Spleen (tissue), 7 donors: Measurements from ENCODE around the gene OR1S1.

Source experiments
- POLR2AphosphoS5 ChIP-seq, 3 donors: sonication (generic); formaldehyde crosslinking; IDR thresholded peaks; one replicate each; pipeline ENCODE4 v1.5.1; 2017; ENCODE audit warnings: antibody characterized with exemption in 3 of 3
- TF ChIP-seq, protein P1 (sequence below), 11 experiments: fragments of 200-600 bp in 7 of 11; fragments of 450-650 bp in 4 of 11; sonication (generic) in 4 of 11; IDR thresholded peaks in 8 of 11; conservative IDR thresholded peaks in 3 of 11; 1 replicate in 7 of 11; 2 replicates in 4 of 11; pipeline versions ENCODE4 v1.4.0 to v1.8.0; 2016 to 2021; ENCODE audit warnings: antibody characterized with exemption in 11 of 11, inconsistent platforms in 4 of 11, mild to moderate bottlenecking in 1 of 11
- donor health status: DM: no; HTN: no; CAD: no; lungs with moderate emphysema.
- donor health status: DM: no; HTN: no; CAD: no.
- donor health status: DM: no; HTN: no; CAD: no.

DNA sequence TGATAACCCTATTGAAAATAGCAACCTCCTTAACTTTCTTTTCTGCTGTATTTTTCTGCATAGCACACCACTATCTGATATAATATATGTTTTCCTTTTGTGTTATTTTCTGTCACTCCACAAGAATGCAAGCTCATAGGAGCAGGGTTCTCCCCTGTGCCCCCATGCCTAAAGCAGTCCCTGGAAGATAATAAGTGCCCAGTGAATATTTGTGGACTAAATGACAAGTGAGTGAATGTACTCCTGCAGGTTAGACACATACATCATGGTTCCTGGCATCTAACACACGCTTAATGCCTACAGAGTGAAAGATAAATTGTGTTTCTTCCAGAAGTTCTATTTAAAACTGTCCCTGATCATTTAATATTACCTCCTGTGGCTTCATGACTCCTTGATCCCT is 47.5 kb upstream of the OR1S1 start:
- no peak for TF ChIP-seq POLR2AphosphoS5 (IDR thresholded peaks at IDR 0.05)
- TF ChIP-seq, protein P1, sequence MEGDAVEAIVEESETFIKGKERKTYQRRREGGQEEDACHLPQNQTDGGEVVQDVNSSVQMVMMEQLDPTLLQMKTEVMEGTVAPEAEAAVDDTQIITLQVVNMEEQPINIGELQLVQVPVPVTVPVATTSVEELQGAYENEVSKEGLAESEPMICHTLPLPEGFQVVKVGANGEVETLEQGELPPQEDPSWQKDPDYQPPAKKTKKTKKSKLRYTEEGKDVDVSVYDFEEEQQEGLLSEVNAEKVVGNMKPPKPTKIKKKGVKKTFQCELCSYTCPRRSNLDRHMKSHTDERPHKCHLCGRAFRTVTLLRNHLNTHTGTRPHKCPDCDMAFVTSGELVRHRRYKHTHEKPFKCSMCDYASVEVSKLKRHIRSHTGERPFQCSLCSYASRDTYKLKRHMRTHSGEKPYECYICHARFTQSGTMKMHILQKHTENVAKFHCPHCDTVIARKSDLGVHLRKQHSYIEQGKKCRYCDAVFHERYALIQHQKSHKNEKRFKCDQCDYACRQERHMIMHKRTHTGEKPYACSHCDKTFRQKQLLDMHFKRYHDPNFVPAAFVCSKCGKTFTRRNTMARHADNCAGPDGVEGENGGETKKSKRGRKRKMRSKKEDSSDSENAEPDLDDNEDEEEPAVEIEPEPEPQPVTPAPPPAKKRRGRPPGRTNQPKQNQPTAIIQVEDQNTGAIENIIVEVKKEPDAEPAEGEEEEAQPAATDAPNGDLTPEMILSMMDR (IDR thresholded peaks at IDR 0.05 in 8 of 11, conservative IDR thresholded peaks at IDR 0.05 in 3 of 11): no peak
